PC-9 (cell line): ENCODE results near the gene TIMMDC1. TPM values are rescaled to one million over a fixed set of nuclear protein-coding genes. Genes with fewer than 3 reads are reported as not detected.

Experiments used
- BruUV-seq: library from RNA; stranded (reverse); fragments of 400-500 nt; replicated peaks from 2 replicates; lab custom pipeline; 2021; lab: Mats Ljungman, UMichigan
- CTCF ChIA-PET: fragments of 300-600 bp; sonication (Branson Sonifier 250); formaldehyde crosslinking; loops from one replicate; lab custom pipeline; 2022; ENCODE audit warnings: antibody characterized with exemption; lab: Charles Lee
- POLR2A ChIA-PET: fragments of 300-600 bp; sonication (Branson Sonifier 250); formaldehyde crosslinking; loops from one replicate; lab custom pipeline; 2022; ENCODE audit warnings: antibody characterized with exemption; ENCODE audit not compliant: unreplicated experiment; lab: Charles Lee
- DNase-seq, 2 experiments: peaks; one replicate each; pipeline versions ENCODE4 v3.0.0 to v3.0.0-alpha.2; 2015 to 2022; ENCODE audit warnings: mixed read lengths in 1 of 2
- H2AFZ ChIP-seq: fragments of 200-600 bp; sonication (generic); 2 replicates; pipeline ENCODE4 v1.8.1; 2017; ENCODE audit warnings: antibody characterized with exemption
- H3F3A ChIP-seq: fragments of 200-600 bp; sonication (generic); 2 replicates; pipeline ENCODE4 v1.8.1; 2017; ENCODE audit warnings: antibody characterized with exemption, mild to moderate bottlenecking, low read depth; ENCODE audit not compliant: insufficient read depth
- H3K27ac ChIP-seq: fragments of 200-600 bp; sonication (generic); 2 replicates; pipeline ENCODE4 v1.6.1; 2016; ENCODE audit warnings: mixed run types
- H3K27me3 ChIP-seq: fragments of 200-600 bp; sonication (generic); 2 replicates; pipeline ENCODE4 v1.6.1; 2016; ENCODE audit warnings: low read depth, mixed run types; ENCODE audit not compliant: insufficient read depth
- H3K36me3 ChIP-seq: fragments of 200-600 bp; sonication (generic); 2 replicates; pipeline ENCODE4 v1.6.1; 2016; ENCODE audit warnings: low read depth, mixed run types
- H3K4me1 ChIP-seq: fragments of 200-600 bp; sonication (generic); replicated peaks from 2 replicates; pipeline ENCODE4 v1.6.1; 2016; ENCODE audit warnings: mixed run types; ENCODE audit not compliant: insufficient read depth
- H3K4me2 ChIP-seq: fragments of 200-600 bp; sonication (generic); 2 replicates; pipeline ENCODE4 v1.6.1; 2017; ENCODE audit warnings: mixed run types
- H3K4me3 ChIP-seq: fragments of 200-600 bp; sonication (generic); 2 replicates; pipeline ENCODE4 v1.6.1; 2016; ENCODE audit warnings: mixed run types
- H3K79me2 ChIP-seq: fragments of 200-600 bp; sonication (generic); 2 replicates; pipeline ENCODE4 v1.6.1; 2017; ENCODE audit warnings: low read depth, mixed run types
- H3K9me2 ChIP-seq: fragments of 200-600 bp; sonication (generic); 2 replicates; pipeline ENCODE4 v1.8.1; 2017; ENCODE audit warnings: mild to moderate bottlenecking; ENCODE audit not compliant: insufficient read depth
- H3K9me3 ChIP-seq: fragments of 200-600 bp; sonication (generic); 2 replicates; pipeline ENCODE4 v1.8.1; 2016; ENCODE audit warnings: low read depth; ENCODE audit not compliant: insufficient read depth
- H4K20me1 ChIP-seq: fragments of 200-600 bp; sonication (generic); 2 replicates; pipeline ENCODE4 v1.8.1; 2017; ENCODE audit not compliant: insufficient read depth
- CTCF ChIP-seq: fragments of 200-600 bp; sonication (generic); conservative IDR thresholded peaks from 2 replicates; pipeline ENCODE4 v1.6.1; 2017; ENCODE audit warnings: mixed run types, antibody characterized with exemption, mild to moderate bottlenecking, moderate library complexity
- EZH2 ChIP-seq: fragments of 200-600 bp; sonication (generic); IDR thresholded peaks from 2 replicates; pipeline ENCODE4 v1.8.0; 2017; ENCODE audit warnings: antibody characterized with exemption, low read depth
- intact Hi-C: fragments of 100-400 bp; cut with micrococcal nuclease; formaldehyde crosslinking; loops from one replicate; pipeline ENCODE4 v1.10.0; 2022; ENCODE audit not compliant: unreplicated experiment
- total RNA-seq: library from RNA; stranded (reverse); gene quantifications from 2 replicates; pipeline ENCODE4 v1.2.3, GENCODE V29; 2021

The TIMMDC1 gene
- total RNA-seq, 1 experiment from 2014 or later = 145 TPM

GRCh38 chr3:119527714-119528113 lies 29.4 kb downstream of the TIMMDC1 start:
- H3K9me2 ChIP-seq = no peaks in the 10 kb centered on the region
- intact Hi-C loops = loop anchor here (10.0 kb wide), 1 partner anchor 147 kb away; the partner anchor contains the start of gene COX17
- CTCF ChIA-PET = no interaction called here
- H3K27ac ChIP-seq = no peak overlapping the region
- no peaks in the 10 kb centered on the region for H3K27me3 ChIP-seq
- no peaks in the 10 kb centered on the region for H4K20me1 ChIP-seq
- H3K4me2 ChIP-seq = no peak overlapping the region
- H3K4me1 ChIP-seq = no peaks in the 10 kb centered on the region
- TF ChIP-seq CTCF (no peak), EZH2 (no peak)
- H2AFZ ChIP-seq = no peak overlapping the region
- H3K36me3 ChIP-seq = peaks cover 9% of the 10 kb centered on the region; the same call in 1 of the 2 replicates
- H3K4me3 ChIP-seq = no peak overlapping the region
- no TSS peak for BruUV-seq
- no peak for DNase-seq
- H3F3A ChIP-seq = peaks cover 12% of the 10 kb centered on the region; the same call in 1 of the 2 replicates
- POLR2A ChIA-PET = no interaction called here
- H3K9me3 ChIP-seq = no peaks in the 10 kb centered on the region
- H3K79me2 ChIP-seq = no peaks in the 10 kb centered on the region

GRCh38 chr3:119529883-119530282 lies 31.5 kb downstream of the TIMMDC1 start:
- H3K9me3 ChIP-seq = no peaks in the 10 kb centered on the region
- no peak for TF ChIP-seq EZH2
- no peak for TF ChIP-seq CTCF
- H3F3A ChIP-seq = peaks cover 6% of the 10 kb centered on the region; the same call in 1 of the 2 replicates
- no peaks in the 10 kb centered on the region for H4K20me1 ChIP-seq
- BruUV-seq = no TSS peak
- H3K27me3 ChIP-seq = no peaks in the 10 kb centered on the region
- no peak overlapping the region for H2AFZ ChIP-seq
- ChIA-PET POLR2A (interaction anchor here (0.7 kb wide), 1 partner anchor 502 kb away, joined by 3 read pairs; no protein-coding TSS in a partner anchor), CTCF (no interaction called here)
- H3K79me2 ChIP-seq = no peaks in the 10 kb centered on the region
- no peaks in the 10 kb centered on the region for H3K4me1 ChIP-seq
- 0 out of 2 replicates have a peak, but pooled peaks cover 1% of the 10 kb centered on the region for H3K36me3 ChIP-seq
- intact Hi-C loops = loop anchor here (10.0 kb wide), 1 partner anchor 145 kb away; the partner anchor contains the start of gene COX17
- no peak for DNase-seq
- no peak overlapping the region for H3K4me3 ChIP-seq
- no peaks in the 10 kb centered on the region for H3K9me2 ChIP-seq
- H3K4me2 ChIP-seq = no peak overlapping the region
- H3K27ac ChIP-seq = no peak overlapping the region

GRCh38 chr3:119530456-119530855 lies 32.1 kb downstream of the TIMMDC1 start:
- H3K4me1 ChIP-seq = no peaks in the 10 kb centered on the region
- no peaks in the 10 kb centered on the region for H3K9me3 ChIP-seq
- no peak for DNase-seq
- no peak overlapping the region for H3K27ac ChIP-seq
- intact Hi-C loops = no loop called here
- H4K20me1 ChIP-seq = no peaks in the 10 kb centered on the region
- no peak overlapping the region for H3K4me2 ChIP-seq
- no peaks in the 10 kb centered on the region for H3K36me3 ChIP-seq
- H3F3A ChIP-seq = no peaks in the 10 kb centered on the region
- H2AFZ ChIP-seq = no peak overlapping the region
- ChIA-PET POLR2A (interaction anchor here (0.7 kb wide), 1 partner anchor 501 kb away, joined by 3 read pairs; no protein-coding TSS in a partner anchor), CTCF (no interaction called here)
- TF ChIP-seq EZH2 (no peak), CTCF (no peak)
- H3K27me3 ChIP-seq = no peaks in the 10 kb centered on the region
- no TSS peak for BruUV-seq
- no peaks in the 10 kb centered on the region for H3K9me2 ChIP-seq
- H3K79me2 ChIP-seq = no peaks in the 10 kb centered on the region
- no peak overlapping the region for H3K4me3 ChIP-seq
